Fibroblast of lung (primary cell): ENCODE measurements around the gene MAB21L3.

Experiments used
- EZH2 ChIP-seq: IDR thresholded peaks from 2 replicates; pipeline ENCODE4 v1.5.1; 2012; ENCODE audit warnings: low read length, control low read depth, mild to moderate bottlenecking; ENCODE audit errors: missing control alignments
- TF ChIP-seq, protein P1 (sequence below), 2 donors: IDR thresholded peaks in 1 of 2; conservative IDR thresholded peaks in 1 of 2; 1 replicate in 1 of 2; 2 replicates in 1 of 2; pipeline ENCODE4 v1.5.1; 2011 to 2012; ENCODE audit warnings: low read length in 2 of 2, control low read depth in 1 of 2, inconsistent platforms in 1 of 2, low read depth in 1 of 2, mild to moderate bottlenecking in 1 of 2

DNA sequence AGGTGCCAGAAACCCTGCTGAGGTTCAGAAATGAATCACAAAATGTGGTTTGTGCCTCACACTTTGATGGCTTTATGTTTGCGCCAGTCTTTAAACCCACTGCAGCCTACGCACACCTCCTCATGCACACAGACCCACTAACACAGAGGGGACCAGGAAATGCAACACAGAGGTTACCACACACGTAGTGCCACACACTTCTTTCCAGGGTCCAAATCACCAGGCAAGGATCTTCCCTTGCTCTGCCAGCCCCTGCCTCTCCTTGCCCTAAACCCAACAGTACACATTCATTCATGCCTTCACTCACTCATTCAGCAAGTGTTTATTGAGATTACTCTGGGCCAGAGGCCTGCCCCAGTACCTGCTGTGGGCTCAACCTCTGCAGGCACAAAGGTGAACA is 17.5 kb downstream of the MAB21L3 start:
- TF ChIP-seq, protein P1, sequence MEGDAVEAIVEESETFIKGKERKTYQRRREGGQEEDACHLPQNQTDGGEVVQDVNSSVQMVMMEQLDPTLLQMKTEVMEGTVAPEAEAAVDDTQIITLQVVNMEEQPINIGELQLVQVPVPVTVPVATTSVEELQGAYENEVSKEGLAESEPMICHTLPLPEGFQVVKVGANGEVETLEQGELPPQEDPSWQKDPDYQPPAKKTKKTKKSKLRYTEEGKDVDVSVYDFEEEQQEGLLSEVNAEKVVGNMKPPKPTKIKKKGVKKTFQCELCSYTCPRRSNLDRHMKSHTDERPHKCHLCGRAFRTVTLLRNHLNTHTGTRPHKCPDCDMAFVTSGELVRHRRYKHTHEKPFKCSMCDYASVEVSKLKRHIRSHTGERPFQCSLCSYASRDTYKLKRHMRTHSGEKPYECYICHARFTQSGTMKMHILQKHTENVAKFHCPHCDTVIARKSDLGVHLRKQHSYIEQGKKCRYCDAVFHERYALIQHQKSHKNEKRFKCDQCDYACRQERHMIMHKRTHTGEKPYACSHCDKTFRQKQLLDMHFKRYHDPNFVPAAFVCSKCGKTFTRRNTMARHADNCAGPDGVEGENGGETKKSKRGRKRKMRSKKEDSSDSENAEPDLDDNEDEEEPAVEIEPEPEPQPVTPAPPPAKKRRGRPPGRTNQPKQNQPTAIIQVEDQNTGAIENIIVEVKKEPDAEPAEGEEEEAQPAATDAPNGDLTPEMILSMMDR (conservative IDR thresholded peaks at IDR 0.05 in 1 of 2, IDR thresholded peaks at IDR 0.05 in 1 of 2; ENCODE audit: low read depth in 1 of 2, low read length in 2 of 2) = no peak
- no peak for TF ChIP-seq EZH2
